ENCODE data around the gene NDUFB7.
"Not testable (repeated sequence)": the region's sequence is repeated elsewhere in the genome, so short reads cannot be mapped to it uniquely, and the experiment has no call there.

Gene NDUFB7

DNA sequence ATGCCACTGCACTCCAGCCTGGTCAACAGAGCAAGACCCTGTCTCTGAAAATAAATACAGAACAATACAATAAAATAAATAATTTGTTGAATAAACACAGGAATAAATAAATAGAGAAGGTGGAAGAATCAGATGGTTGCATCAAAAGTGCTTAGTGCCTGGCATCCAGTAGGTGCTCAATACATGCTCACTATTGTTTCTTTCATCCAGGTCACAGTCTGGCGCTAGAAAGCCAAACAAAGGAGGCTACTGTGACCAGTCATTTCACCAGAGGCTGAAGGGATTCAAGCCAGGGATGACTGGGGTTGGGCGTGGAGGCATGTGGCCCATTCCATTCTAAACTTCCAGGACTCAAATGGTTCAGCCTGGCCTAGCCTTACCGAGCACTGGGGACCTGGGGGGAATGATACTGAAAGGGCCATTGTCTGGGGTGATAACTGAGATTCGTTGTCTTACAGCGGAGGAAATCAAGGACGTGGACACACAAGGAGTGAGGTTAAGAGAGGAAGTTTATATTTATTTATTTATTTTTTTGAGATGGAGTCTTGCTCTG, 3.6 kb upstream of the NDUFB7 start:
- no peak for DNase-seq (ENCODE audit: low read depth in 2 of 3, low spot score in 2 of 3)

DNA sequence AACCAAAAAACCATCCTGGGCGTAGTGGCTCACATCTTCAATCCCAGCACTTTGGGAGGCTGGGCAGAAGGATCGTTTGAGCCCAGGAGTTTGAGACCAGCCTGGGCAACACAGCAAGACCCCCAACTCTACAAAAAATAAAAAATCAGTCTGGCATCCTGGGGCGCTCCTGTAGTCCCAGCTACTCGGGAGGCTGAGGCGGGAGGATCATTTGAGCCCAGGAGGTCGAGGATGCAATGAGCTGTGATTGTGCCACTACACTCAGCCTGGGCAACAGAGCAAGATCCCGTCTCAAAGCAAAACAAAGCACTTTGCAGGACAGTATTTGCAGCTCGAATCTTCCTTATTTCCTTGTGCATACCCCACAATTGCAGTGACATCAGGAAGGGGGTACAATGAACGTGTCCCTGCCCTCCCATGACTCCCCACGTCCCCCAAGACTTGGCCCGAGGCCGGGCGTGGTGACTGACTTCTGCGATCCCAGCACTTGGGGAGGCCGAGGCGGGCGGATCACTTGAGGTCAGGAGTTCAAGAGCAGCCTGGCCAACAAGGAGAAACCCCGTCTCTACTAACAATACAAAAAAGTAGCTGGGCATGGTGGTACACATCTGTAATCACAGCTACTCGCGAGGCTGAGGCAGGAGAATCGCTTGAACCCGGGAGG, 870 bp downstream of the NDUFB7 start:
- DNase-seq (ENCODE audit: low read depth in 2 of 3, low spot score in 2 of 3): no peak

DNA sequence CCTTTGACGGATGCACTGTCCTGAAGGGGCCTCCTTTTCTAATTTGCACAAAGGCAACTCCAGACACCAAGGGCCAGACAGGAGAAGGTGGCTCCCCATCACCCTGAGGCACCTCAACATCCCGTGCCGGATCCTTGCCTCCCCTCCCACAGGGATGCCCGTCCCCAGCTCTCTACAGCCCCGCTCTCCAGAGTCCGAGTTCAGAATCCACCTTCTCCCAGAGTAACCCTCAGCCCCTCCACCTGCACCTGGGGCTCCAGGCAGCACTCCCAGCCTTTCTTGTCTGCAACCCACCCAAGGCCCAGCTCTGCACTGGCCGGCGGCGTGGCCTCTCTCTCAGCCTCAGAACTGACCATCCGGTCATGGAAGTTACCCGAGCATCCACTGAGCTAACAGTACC, 4.8 kb downstream of the NDUFB7 start:
- DNase-seq (ENCODE audit: low read depth in 2 of 3, low spot score in 2 of 3): no peak

DNA sequence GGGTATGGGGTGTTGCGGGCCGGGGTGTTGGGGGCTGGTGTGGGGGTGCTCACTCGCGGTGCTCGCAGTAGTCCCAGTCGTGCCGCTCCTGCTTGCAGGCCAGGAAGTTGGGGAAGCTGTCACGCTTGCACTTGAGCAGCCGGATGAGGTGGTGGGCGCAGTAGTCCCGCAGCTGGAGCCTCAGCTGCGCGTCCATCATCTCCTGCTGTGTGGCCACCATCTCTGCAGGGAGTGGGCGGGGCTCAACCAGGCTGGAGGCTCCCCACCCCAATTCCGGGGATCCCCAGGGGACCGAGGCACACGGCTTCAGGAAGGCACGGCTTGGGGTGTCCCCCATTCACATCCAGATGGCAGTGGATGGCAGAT, 5.2 kb downstream of the NDUFB7 start:
- no peak for DNase-seq (ENCODE audit: low read depth in 2 of 3, low spot score in 2 of 3)

DNA sequence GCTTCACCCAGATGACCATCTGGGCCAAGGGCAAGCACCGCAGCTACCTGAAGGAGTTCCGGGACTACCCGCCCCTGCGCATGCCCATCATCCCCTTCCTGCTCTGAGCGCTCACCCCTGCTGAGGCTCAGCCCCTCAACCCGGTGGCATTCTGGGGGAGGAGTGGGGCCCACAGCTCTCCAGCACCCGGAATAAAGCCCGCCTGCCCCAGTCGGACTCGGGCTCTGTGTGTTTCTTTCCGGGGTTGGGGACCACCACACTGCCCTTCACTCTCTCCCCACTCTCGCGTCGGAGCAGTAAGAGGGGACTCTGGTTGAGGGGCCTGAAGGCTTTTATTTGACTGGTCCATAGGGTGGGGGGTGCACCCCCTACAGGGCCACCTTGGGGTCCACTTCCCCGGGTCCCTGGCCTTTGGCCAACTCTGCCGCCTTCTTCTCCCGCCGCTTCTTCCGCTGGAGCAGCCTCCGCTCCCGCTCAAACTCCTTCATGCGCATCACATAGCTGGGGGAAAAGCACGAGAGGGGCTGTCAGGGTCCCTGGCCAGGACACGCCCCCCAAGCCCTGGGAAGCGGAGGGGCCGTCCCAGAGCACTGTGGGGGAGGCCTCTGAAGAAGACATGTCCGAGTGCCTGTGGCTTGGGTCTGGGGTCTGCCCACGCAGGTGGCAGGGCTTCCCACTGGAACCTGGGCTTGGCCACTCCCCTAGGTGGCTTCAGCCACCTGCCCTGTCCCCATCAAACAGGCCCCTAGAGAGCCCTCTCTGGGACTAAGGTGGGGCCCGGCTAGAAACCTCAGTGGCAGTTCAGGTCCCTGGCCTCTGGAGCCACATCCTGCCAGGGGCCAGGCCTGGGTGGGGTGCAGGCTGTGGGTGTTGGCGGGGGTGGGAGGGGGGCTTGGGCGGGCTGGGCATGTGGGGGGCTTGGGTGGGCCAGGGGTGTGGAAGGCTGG, 5.8 kb downstream of the NDUFB7 start:
- DNase-seq (ENCODE audit: low read depth in 2 of 3, low spot score in 2 of 3): no peak

DNA sequence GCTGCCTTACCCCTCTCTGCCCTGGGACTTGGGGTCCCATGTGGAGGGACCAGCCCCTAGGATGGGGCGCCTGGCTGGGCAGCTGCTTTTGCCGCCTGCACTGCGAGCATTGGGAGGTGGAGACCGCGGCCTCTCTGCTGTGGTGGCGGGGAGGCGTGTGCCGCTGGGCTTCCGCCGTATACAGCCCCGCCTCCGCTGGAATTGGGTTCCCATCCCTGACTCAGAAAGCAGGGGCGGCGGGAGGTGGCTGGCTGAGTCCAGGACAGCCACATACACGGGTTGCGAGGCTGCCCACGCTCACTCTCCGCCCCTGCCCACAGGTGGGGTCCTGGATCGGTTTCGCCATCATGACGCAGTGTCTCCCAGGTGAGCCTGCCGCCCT, 6.6 kb downstream of the NDUFB7 start:
- no peak for DNase-seq (ENCODE audit: low read depth in 2 of 3, low spot score in 2 of 3)

DNA sequence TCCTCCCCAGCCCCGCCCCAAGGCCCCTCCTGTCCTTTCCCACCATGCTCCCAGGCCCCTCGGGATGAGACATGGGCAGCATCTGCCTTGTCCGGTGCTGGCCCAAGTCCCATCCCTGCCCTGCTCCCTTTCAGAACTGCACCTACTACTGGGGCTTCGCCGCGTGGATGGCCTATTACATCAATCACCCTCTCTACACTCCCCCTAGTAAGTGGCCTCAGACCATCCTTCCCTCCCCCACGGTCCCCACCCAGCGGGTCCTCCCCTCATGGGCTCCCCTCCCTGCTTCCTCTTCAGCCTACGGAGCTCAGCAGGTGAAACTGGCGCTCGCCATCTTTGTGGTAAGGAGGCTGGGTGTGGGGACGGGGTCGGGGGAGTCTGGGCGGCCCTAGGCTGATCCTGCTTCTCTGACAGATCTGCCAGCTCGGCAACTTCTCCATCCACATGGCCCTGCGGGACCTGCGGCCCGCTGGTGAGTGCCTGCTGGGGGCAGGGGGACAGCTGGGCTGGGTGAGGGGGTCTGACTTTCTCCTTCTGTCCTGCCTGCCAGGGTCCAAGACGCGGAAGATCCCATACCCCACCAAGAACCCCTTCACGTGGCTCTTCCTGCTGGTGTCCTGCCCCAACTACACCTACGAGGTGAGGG, 7.1 kb downstream of the NDUFB7 start:
- not testable (repeated sequence) for DNase-seq (ENCODE audit: low read depth in 2 of 3, low spot score in 2 of 3)

DNA sequence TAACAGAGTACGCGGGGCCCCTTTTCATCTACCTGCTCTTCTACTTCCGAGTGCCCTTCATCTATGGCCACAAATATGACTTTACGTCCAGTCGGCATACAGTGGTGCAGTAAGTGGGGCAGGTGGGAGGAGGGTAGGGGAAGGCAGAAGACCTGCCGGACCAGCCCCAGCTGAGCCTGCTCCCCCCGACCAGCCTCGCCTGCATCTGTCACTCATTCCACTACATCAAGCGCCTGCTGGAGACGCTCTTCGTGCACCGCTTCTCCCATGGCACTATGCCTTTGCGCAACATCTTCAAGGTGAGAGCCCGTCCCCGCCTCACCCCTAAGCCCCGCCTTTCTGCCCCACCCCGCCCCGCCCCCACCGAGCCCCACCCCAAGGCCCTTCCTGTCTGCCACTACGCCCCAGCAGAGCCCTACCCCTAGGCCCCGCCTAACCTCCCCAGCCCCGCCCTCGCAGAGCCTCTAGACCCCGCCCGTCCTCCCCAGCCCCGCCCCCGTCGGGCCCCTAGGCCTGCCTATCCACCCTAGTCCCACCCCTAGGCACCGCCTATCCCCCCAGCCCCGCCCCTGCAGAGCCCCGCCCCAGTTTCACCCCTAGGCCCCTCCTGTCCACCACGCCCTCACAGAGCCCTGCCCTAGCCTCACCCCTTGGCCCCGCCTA, 7.7 kb downstream of the NDUFB7 start:
- peak in 1 of 3 experiments; percentile 42 for DNase-seq (ENCODE audit: low read depth in 2 of 3, low spot score in 2 of 3)

DNA sequence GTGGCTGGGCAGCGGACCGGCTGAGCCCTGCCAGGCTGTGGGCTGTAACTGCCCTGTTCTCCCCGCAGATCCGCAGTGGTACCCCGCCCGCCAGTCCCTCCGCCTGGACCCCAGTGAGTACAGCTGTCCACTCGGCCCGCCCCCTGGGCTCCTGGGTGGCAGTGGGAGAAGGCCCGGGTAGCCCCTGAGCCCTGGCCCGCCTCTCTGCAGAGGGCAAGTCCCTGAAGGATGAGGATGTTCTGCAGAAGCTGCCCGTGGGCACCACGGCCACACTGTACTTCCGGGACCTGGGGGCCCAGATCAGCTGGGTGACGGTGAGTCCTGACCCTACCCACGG, 8.3 kb downstream of the NDUFB7 start:
- no peak for DNase-seq (ENCODE audit: low read depth in 2 of 3, low spot score in 2 of 3)

DNA sequence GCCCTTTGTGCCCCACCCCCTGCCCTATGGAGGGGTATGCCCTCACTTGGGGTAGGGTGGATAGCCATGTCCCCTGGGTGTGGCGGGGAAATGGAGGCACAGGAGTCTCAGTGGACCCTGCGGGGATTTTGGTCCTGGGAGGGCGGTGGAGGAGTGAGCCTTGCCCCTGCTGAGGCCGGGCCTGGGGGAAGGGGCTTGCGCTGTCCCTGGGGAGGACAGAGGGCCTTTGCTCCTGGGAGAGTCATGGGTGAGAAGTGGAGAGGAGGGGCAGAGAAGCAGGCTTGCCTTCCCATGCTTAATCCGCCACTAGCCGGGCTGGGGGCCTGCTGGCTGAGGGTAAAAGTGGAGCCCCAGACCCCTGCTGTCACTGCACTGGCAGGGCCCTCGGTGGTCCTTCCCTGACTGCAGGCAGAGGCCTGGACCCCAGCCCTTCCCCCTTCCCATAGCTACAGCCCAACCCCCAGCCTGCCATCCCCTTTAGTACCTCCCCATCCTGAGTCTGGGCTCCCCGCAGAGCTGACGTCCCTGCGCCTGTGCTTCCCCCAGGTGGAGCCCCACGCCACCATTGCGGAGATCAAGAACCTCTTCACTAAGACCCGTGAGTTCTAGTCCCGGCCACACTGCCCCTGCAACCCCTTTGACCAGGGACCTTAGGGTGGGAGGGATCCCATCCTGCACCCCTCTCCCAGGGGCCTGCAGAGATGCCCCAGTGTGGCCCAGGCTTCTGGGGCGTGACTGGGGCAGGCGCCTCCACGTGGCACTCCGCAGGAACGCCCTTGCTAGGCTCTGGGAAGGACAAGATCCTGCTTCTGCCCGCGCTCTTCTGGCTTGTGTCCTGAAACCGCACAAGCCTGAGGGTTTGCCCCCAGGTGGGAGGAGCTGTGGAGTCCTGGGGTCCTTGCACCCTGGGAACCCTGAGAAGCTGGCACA, 8.9 kb downstream of the NDUFB7 start:
- no peak for DNase-seq (ENCODE audit: low read depth in 2 of 3, low spot score in 2 of 3)

DNA sequence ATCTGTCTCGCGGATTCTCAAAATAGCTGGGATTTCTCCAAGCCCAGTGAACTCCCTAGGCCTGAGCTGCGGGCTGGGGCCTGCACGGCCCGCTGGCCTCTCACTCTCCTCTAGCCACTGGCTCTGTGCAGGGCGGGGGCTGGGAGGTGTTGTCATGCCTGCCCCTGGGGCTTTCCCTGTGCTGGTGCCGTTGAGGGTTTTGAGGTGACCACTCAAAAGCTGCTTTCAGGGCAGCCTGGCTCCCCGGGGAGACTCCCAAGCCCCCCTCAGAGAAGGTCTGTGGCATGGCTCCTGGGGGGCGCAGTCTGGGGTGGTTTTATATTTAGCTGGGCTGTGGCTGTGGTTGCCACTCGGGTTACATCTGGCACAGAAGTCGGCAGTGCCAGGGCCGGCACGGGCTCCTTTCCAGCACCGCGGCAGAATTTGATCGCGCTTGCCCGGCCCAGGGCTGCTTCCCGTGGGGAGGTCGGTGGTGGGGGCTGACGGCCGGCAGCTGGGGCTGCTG, 10.0 kb downstream of the NDUFB7 start:
- no peak for DNase-seq (ENCODE audit: low read depth in 2 of 3, low spot score in 2 of 3)

DNA sequence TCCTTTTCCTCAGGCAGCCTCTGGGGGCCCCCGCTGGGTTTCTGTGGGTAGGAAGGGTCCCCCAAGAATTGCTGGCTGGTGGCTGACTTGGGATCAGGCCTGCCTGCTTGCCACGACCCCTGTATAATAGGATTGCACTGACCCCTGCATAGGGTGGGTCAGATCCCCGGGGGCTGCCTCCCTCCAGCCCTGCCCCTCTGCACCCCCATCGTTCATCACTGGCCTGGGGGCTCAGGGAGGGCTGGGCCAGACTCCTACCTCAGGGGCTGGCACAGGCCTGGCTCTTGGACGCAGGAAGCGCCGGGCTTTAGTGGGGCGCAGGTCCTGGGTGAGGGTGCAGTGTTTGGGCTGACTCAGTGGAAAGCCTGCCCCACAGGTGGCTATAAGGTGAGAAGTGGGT, 10.6 kb downstream of the NDUFB7 start:
- DNase-seq (ENCODE audit: low read depth in 2 of 3, low spot score in 2 of 3): no peak

DNA sequence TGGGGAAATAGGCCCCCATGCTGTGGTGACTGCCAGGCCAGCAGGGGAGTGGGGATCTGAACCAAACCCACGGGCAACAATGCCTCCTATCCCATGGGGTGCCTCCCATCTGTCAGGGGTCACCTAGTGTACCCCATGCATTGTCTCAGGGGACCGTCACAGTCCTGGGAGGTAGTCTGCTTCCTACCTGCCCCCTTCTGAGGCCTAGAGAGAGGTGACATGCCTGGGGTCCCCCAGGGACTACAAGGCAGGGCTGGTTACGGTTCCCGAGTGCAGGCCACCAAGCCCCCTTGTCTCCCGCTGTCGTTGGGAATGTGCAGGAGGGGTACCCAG, 11.1 kb downstream of the NDUFB7 start:
- no peak for DNase-seq (ENCODE audit: low read depth in 2 of 3, low spot score in 2 of 3)

DNA sequence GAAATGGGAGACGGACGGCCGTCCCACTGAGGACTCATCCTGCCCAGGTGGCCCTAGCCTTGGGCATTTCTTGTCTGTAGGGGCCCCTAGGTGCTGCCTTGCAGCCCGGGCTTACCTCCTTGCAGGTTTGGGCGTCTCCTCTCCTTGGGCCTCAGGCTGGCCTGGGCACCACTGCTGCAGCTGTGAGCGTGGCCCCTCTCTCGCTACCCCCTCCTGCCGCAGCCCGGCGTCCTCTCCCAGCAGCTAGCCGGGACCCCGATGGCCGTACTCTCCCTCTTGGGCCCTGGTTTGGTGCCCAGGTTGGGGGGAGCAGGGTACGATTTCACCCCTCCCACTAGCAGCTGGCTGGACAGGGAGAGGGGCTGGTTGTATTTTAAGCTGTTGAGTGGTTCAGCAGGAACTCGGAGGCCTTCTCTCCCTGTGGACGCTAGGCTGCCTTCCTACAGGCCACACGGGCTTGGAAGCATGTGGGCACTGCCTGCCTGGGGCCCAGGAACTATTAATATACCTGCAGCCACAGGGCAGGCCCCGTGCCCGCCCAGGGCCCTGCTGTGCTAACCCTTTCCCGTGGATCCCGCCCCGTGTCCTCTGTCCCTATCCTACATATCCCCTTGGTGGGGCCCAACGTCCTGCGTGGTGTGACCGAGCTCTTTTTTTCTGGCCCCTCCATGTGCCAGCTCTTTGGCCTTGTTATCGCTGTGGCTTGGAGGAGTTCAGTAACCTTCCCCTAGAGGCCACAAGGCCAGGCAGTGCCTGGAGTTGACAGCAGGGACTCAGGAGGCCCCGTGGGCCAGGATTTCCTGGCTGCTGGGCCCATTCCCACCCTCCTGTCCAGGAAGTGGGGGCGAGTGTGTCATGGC, 11.7 kb downstream of the NDUFB7 start:
- DNase-seq (ENCODE audit: low read depth in 2 of 3, low spot score in 2 of 3): no peak

DNA sequence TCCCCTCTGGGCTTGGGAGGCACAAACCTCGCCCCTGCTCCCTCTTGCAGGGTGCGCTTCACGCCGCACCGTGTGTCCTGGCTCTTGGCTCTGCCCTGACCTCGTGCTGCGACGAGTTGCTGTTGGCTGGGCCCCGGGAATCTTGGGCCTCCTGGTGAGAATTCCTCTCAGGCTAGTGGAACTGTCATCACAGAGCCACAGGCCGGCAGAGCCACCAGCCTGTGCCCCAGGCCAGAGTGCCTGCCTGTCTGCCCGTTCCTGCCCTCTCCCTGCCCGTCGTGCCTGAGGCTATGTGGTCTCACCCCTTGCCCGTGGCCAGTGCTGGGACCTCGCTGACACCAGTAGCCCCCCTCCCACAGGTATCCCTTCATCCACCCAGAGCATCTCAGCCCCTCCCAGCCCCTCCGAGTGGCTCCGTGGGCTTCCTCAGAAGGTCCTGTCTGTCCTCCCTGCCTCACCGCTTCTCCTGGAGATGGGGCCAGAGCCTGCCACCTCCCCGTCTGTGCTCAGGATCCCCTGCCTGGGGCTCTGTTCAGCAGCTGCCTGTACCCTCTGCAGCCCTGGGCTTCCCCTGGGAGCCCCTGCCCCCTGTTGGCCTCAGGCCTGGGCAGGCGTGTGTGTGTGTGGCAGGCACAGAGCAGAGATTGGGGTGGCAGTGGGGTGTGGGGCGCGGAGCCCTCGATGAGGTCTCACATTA, 13.3 kb downstream of the NDUFB7 start:
- no peak for DNase-seq (ENCODE audit: low read depth in 2 of 3, low spot score in 2 of 3)

DNA sequence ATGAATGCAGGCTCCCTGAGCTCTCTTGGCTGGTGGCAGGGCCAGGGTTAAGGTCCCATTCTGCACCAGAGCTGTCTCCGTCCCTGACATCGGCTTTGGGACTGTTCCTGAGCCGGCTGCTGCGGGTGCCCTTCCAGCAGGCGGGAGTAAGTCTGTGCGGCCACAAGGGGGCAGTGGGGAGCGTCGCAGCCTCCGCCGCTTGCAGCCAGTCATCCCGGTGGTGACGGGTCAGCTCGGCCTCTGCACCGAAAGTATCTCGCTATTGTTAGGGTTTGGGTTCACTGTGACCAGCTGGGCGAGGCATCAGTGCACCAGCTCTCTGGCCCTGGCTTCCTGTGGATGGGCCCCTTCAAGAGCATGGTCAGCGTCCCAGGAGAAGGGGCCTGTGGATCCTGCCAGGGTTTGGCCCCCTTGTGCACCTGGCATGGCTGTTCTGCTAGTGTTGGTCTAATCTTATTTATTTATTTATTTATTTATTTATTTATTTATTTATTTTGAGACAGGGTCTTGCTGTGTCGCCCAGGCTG, 15.1 kb downstream of the NDUFB7 start:
- DNase-seq (ENCODE audit: low read depth in 2 of 3, low spot score in 2 of 3): peak; percentile 48 to 60 (median 59)

DNA sequence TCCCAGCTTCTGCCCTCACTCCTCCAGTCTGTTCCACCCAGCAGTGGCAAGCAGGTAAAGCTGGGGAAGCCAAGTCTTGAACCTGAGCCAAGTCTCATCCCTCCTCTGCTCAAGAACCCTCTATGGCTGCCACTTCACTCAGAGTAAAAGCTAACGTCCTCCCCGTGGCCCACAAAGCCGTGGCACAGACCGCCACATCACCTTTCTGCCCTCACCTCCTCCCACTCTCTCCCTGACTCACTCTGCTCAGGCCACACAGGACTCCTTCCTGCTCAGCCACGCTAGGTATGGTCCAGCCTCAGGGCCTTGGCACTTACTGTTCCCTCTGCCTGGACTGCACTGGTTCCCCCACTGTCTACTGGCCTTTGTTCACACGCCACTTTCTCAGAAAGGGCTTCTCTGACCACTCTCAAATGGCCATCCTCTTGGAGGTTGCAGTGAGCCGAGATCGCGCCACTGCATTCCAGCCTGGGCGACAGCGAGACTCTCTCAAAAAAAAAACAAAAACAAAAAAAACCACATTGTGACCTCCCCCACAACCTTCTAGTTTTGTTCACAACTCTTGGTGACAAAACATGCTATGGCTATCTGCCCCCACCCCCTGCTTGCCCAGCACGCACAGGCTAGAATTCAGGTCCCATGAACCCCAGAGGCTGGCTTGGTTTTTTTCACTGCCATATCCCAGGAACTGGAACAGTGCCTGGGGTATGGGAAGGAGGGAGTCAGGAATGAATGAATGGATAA, 15.8 kb downstream of the NDUFB7 start:
- DNase-seq (ENCODE audit: low read depth in 2 of 3, low spot score in 2 of 3): no peak

DNA sequence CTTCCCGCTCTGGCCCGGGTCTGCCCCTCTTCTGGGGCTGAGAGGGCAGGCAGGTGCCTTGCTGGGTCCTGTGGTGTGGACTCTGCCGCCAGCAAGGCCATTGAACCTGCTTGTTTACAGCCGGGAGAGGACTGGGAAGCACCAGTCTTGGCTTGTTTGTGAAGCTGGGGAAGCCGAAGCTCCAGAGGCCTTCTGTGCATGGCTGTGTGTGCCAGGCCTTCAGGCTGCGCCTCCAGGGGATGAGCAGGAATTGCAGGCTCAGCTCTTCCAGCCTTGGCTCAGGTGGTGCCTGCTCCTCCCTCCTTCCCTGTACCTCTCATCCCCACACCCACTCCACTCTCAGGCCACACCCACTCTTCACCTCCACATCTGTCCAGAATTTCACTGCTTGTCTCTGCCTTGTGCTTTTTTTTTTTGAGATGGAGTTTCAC, 17.5 kb downstream of the NDUFB7 start:
- DNase-seq (ENCODE audit: low read depth in 2 of 3, low spot score in 2 of 3): no peak

All from activated CD8-positive, alpha-beta memory T cell treated with anti-CD3 and anti-CD28 coated beads for 48 hours (primary cell).